Sigmoid colon (tissue), 7 donors: ENCODE measurements around the gene TCERG1L. TPM values are rescaled to one million over a fixed set of nuclear protein-coding genes. Genes with fewer than 3 reads are reported as not detected.

Experiments
- DNase-seq: peaks from one replicate; pipeline ENCODE4 v3.0.0-alpha.2; 2019
- H3K27ac ChIP-seq, 4 donors: fragments of 200-600 bp; sonication (generic); one replicate each; pipeline ENCODE4 v1.5.1; 2016 to 2019; ENCODE audit warnings: mild to moderate bottlenecking in 1 of 4
- H3K27me3 ChIP-seq, 3 donors: fragments of 200-600 bp; sonication (generic); one replicate each; pipeline ENCODE4 v1.5.1; 2019; ENCODE audit warnings: mild to moderate bottlenecking in 1 of 3
- H3K36me3 ChIP-seq, 4 donors: fragments of 200-600 bp; sonication (generic); one replicate each; pipeline ENCODE4 v1.5.1; 2016 to 2019
- H3K4me1 ChIP-seq, 4 donors: fragments of 200-600 bp; sonication (generic); one replicate each; pipeline ENCODE4 v1.5.1; 2017 to 2019
- H3K4me3 ChIP-seq, 4 donors: fragments of 200-600 bp; sonication (generic); one replicate each; pipeline ENCODE4 v1.5.1; 2017 to 2019; ENCODE audit warnings: mild to moderate bottlenecking in 2 of 4, moderate library complexity in 1 of 4
- H3K9me3 ChIP-seq, 4 donors: fragments of 200-600 bp in 3 of 4; sonication (generic) in 3 of 4; one replicate each; pipeline versions ENCODE4 v1.5.1 to v1.6.1; 2013 to 2019
- EP300 ChIP-seq, 4 donors: sonication (generic); formaldehyde crosslinking; IDR thresholded peaks; one replicate each; pipeline ENCODE4 v1.6.1; 2017; ENCODE audit warnings: antibody characterized with exemption in 4 of 4
- POLR2A ChIP-seq, 2 donors: fragments of 450-650 bp; IDR thresholded peaks; one replicate each; pipeline ENCODE4 v1.6.1; 2016; ENCODE audit warnings: antibody characterized with exemption in 2 of 2, mild to moderate bottlenecking in 2 of 2, moderate library complexity in 2 of 2
- POLR2AphosphoS5 ChIP-seq, 4 donors: sonication (generic); formaldehyde crosslinking; IDR thresholded peaks; one replicate each; pipeline ENCODE4 v1.6.1; 2017; ENCODE audit warnings: antibody characterized with exemption in 4 of 4
- WGBS, 2 donors: extraction: QIAGEN DNeasy Blood & Tissue Kit; methylation state at CpG; one replicate each; pipeline ENCODE4 v1.1.7; 2013; 5-methylcytosine and 5-hydroxymethylcytosine counted together
- intact Hi-C: fragments of 100-400 bp; cut with DNase I; formaldehyde crosslinking; loops from one replicate; pipeline ENCODE4 v1.15.1; 2023
- polyA plus RNA-seq, 3 donors: library from polyadenylated mRNA; stranded (reverse); fragments of 200-250 nt; gene quantifications; one replicate each; pipeline ENCODE4 v1.2.3, GENCODE V29; 2013
- total RNA-seq, 4 donors: library from RNA; depleted of rRNA; stranded (reverse); fragments of >200 nt; gene quantifications; one replicate each; pipeline ENCODE4 v1.1.0, GENCODE V29; 2016
- TF ChIP-seq, protein P1 (sequence below), 4 experiments: fragments of 450-650 bp in 3 of 4; fragments of 200-600 bp in 1 of 4; IDR thresholded peaks; one replicate each; pipeline ENCODE4 v1.5.1; 2016 to 2019; ENCODE audit warnings: antibody characterized with exemption in 4 of 4, mild to moderate bottlenecking in 3 of 4, moderate library complexity in 2 of 4
- donor health status: healthy with polysubstance abuse.
- donor health status: Bipolar disorder and iron deficiency.
- donor health status: healthy.

TCERG1L gene
- total and polyA plus RNA-seq, 7 donors = under 0.01 to 0.55 (median 0.10) TPM; not detected in 4

DNA sequence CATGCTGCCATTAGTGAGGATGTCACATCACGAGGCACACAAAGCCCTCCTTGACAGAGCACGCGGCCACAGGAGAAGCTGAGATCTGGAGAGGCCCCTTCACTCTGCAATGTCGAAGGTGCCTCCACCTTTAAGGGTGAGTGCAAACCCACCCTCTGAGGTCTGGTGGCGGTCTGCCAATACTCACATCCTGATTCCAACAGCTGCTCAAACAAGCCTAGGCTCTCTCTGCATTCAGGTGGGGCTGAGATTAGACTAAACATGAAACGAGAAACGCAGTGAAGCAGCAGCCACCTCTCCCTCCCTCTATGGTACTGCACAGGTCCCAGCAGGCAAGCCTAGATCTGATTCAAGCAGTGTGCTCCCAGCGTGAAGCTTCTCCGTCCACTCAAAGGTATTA lies 151.8 kb downstream of the TCERG1L start:
- intact Hi-C loops = no loop called here
- 84 to 85% methylated on average over 9 of the region's 9 CpGs for WGBS, 2 donors

DNA sequence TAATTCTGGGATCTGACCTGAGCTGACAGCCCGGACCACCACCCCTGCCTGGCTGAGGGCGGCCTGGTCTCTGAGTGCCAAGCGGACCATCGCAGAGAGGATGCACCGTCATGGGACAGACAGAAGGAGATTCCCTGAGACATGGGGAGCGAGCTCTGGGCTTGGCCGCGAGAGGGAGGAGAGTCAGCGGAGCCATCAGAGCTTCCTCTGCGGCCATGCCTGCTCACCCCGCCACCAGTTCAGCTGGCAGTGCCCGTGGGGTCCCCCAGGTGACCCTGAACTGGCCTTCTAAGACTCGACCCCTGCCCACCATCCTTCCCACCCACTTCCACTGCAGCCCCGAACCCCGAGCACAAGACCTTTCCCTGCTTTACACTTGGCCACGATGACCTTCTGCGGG lies 152.8 kb downstream of the TCERG1L start:
- no peak for TF ChIP-seq POLR2A (IDR thresholded peaks at IDR 0.05)
- no peak for TF ChIP-seq EP300 (IDR thresholded peaks at IDR 0.05)
- TF ChIP-seq, protein P1, sequence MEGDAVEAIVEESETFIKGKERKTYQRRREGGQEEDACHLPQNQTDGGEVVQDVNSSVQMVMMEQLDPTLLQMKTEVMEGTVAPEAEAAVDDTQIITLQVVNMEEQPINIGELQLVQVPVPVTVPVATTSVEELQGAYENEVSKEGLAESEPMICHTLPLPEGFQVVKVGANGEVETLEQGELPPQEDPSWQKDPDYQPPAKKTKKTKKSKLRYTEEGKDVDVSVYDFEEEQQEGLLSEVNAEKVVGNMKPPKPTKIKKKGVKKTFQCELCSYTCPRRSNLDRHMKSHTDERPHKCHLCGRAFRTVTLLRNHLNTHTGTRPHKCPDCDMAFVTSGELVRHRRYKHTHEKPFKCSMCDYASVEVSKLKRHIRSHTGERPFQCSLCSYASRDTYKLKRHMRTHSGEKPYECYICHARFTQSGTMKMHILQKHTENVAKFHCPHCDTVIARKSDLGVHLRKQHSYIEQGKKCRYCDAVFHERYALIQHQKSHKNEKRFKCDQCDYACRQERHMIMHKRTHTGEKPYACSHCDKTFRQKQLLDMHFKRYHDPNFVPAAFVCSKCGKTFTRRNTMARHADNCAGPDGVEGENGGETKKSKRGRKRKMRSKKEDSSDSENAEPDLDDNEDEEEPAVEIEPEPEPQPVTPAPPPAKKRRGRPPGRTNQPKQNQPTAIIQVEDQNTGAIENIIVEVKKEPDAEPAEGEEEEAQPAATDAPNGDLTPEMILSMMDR (IDR thresholded peaks at IDR 0.05) = no peak
- no peak for TF ChIP-seq POLR2AphosphoS5 (IDR thresholded peaks at IDR 0.05)
- intact Hi-C loops = no loop called here
- 85 to 91% methylated on average over 17 of the region's 17 CpGs for WGBS, 2 donors
- H3K4me3 ChIP-seq = no peak overlapping the region
- peaks cover 0 to 7% (median 0%) of the 10 kb centered on the region in 3 donors for H3K27me3 ChIP-seq
- no peaks in the 10 kb centered on the region for H3K36me3 ChIP-seq
- H3K4me1 ChIP-seq = no peaks in the 10 kb centered on the region
- H3K9me3 ChIP-seq = no peaks in the 10 kb centered on the region
- DNase-seq = no peak
- H3K27ac ChIP-seq = no peak overlapping the region

More for the DNA sequence above, 151.8 kb downstream of the TCERG1L start:
- H3K4me1 ChIP-seq = no peaks in the 10 kb centered on the region
- TF ChIP-seq POLR2AphosphoS5 (IDR thresholded peaks at IDR 0.05) = no peak
- no peak for TF ChIP-seq POLR2A (IDR thresholded peaks at IDR 0.05)
- TF ChIP-seq, protein P1 (IDR thresholded peaks at IDR 0.05) = no peak
- no peak for TF ChIP-seq EP300 (IDR thresholded peaks at IDR 0.05)
- no peak overlapping the region for H3K27ac ChIP-seq
- no peak for DNase-seq
- no peak overlapping the region for H3K4me3 ChIP-seq
- no peaks in the 10 kb centered on the region for H3K36me3 ChIP-seq
- peaks cover 0 to 7% (median 0%) of the 10 kb centered on the region in 3 donors for H3K27me3 ChIP-seq
- H3K9me3 ChIP-seq = no peaks in the 10 kb centered on the region

DNA sequence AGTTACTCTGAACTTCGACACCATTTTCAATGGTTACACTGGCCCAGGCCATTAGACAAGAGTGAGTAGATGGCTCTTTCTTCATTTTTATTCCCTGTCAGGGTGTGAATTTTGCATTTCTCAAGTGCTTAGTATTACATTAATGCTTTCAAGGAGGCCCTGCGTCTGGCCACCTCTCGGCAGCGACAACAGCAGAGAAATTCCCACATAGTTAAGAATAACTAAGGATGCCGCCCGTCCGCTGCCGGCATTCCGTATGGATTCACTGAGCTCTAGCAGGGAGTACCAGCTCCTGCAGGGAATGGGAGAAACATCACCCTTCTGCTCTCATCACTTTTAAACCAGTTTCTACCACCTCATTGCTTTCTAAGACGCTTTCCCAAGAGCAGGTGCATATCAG lies 153.6 kb downstream of the TCERG1L start:
- no peak for TF ChIP-seq EP300 (IDR thresholded peaks at IDR 0.05)
- TF ChIP-seq, protein P1 (IDR thresholded peaks at IDR 0.05) = no peak
- no peak for TF ChIP-seq POLR2A (IDR thresholded peaks at IDR 0.05)
- no peak for TF ChIP-seq POLR2AphosphoS5 (IDR thresholded peaks at IDR 0.05)
- intact Hi-C loops = no loop called here
- H3K4me1 ChIP-seq = no peaks in the 10 kb centered on the region
- no peak overlapping the region for H3K27ac ChIP-seq
- H3K27me3 ChIP-seq = peaks cover 0 to 7% (median 0%) of the 10 kb centered on the region in 3 donors
- 89 to 90% methylated on average over 10 of the region's 10 CpGs for WGBS, 2 donors
- peaks cover 0 to 2% (median 0%) of the 10 kb centered on the region in 4 donors for H3K9me3 ChIP-seq
- DNase-seq = no peak
- no peak overlapping the region for H3K4me3 ChIP-seq
- no peaks in the 10 kb centered on the region for H3K36me3 ChIP-seq

DNA sequence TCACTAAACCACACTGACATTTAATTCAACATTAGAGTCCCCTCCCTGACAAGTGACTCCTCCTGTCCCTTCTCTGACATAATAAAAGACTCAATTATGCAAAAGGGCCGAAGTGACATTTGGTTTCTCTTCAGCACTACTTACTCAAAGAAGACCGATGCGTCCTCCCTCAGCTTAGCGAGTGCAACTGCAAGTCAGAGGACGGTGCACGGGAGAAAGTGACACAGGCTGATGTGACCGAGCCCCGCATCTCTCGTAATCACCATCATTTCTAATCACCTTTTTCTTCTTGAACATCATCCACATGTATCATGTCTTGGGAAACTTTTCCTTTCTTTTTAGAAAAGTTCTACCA lies 155.7 kb downstream of the TCERG1L start:
- 58 to 68% methylated on average over 9 of the region's 9 CpGs for WGBS, 2 donors
- no peak for DNase-seq
- peaks cover 0 to 7% (median 1%) of the 10 kb centered on the region in 4 donors for H3K9me3 ChIP-seq
- H3K36me3 ChIP-seq = no peaks in the 10 kb centered on the region
- peaks cover 0 to 6% (median 0%) of the 10 kb centered on the region in 3 donors for H3K27me3 ChIP-seq
- no peak overlapping the region for H3K4me3 ChIP-seq
- intact Hi-C loops = no loop called here
- TF ChIP-seq POLR2AphosphoS5 (IDR thresholded peaks at IDR 0.05) = no peak
- TF ChIP-seq POLR2A (IDR thresholded peaks at IDR 0.05) = no peak
- TF ChIP-seq, protein P1 (IDR thresholded peaks at IDR 0.05) = no peak
- no peak overlapping the region for H3K27ac ChIP-seq
- no peaks in the 10 kb centered on the region for H3K4me1 ChIP-seq

DNA sequence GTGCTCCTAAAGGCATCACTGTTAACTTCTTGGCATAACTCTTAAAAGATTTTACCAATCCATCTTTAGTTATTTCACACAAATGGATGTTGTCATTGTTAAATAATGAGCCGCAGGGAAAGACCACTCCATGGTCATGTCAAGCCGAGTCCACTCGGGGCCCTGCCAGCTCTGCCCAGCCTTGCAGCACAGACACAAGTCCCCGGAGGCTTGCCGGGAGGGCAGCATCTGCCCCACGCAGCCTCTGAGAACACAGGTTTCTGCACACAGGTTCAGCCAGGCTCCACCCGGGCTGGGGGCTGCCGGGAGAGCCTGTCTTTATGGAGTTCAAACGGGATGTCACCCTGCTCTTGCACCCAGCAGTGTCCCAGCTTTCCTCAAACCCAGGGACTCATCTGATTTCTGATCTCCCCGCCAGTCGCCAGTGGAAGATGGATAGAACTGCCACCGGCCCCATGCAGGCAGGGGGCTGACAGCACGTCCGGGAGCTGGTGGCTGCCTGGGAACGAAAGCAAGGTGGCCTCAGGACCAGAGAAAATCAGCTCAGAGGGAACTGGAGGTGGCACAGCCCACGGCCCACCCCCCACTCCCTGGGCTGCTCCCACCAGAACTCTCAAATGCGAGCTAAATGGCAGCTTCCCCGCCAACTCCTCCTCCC lies 156.2 kb downstream of the TCERG1L start:
- H3K4me1 ChIP-seq = no peaks in the 10 kb centered on the region
- H3K9me3 ChIP-seq = peaks cover 0 to 7% (median 1%) of the 10 kb centered on the region in 4 donors
- no peak overlapping the region for H3K4me3 ChIP-seq
- no peak for DNase-seq
- no peaks in the 10 kb centered on the region for H3K36me3 ChIP-seq
- no peak overlapping the region for H3K27ac ChIP-seq
- TF ChIP-seq, protein P1 (IDR thresholded peaks at IDR 0.05) = no peak
- no peak for TF ChIP-seq EP300 (IDR thresholded peaks at IDR 0.05)
- no peak for TF ChIP-seq POLR2AphosphoS5 (IDR thresholded peaks at IDR 0.05)
- TF ChIP-seq POLR2A (IDR thresholded peaks at IDR 0.05) = no peak
- intact Hi-C loops = no loop called here
- WGBS, 2 donors = 68 to 75% methylated on average over 18 of the region's 18 CpGs
- H3K27me3 ChIP-seq = peaks cover 0 to 4% (median 0%) of the 10 kb centered on the region in 3 donors
